KMS-11 (cell line): ENCODE measurements around the gene SRSF3.

Source experiments
- H2AFZ ChIP-seq: fragments of 200-600 bp; sonication (generic); 2 replicates; pipeline ENCODE4 v1.6.1; 2016; ENCODE audit warnings: antibody characterized with exemption, mixed run types, low read depth
- H3K27ac ChIP-seq: fragments of 200-600 bp; sonication (generic); 2 replicates; pipeline ENCODE4 v1.6.1; 2016; ENCODE audit warnings: mild to moderate bottlenecking, mixed run types
- H3K27me3 ChIP-seq: fragments of 200-600 bp; sonication (generic); 2 replicates; pipeline ENCODE4 v1.6.1; 2017; ENCODE audit warnings: mild to moderate bottlenecking, low read depth, mixed run types, moderate library complexity; ENCODE audit not compliant: insufficient read depth
- H3K36me3 ChIP-seq: fragments of 200-600 bp; sonication (generic); 2 replicates; pipeline ENCODE4 v1.6.1; 2017; ENCODE audit warnings: mild to moderate bottlenecking, mixed run types; ENCODE audit not compliant: insufficient read depth
- H3K4me1 ChIP-seq: fragments of 200-600 bp; sonication (generic); 2 replicates; pipeline ENCODE4 v1.6.1; 2016; ENCODE audit warnings: mild to moderate bottlenecking, low read depth, mixed run types; ENCODE audit not compliant: poor library complexity, severe bottlenecking
- H3K4me2 ChIP-seq: fragments of 200-600 bp; sonication (generic); 2 replicates; pipeline ENCODE4 v1.7.0; 2016; ENCODE audit warnings: mild to moderate bottlenecking, mixed run types
- H3K4me3 ChIP-seq: fragments of 200-600 bp; sonication (generic); IDR thresholded peaks from 2 replicates; pipeline ENCODE4 v1.6.1; 2017; ENCODE audit warnings: low read depth, low read length, mixed read lengths; ENCODE audit not compliant: insufficient read depth
- H3K79me2 ChIP-seq: fragments of 200-600 bp; sonication (generic); 2 replicates; pipeline ENCODE4 v1.6.1; 2016; ENCODE audit warnings: low read depth, mixed run types; ENCODE audit not compliant: insufficient read depth
- H3K9ac ChIP-seq: fragments of 200-600 bp; sonication (generic); 2 replicates; pipeline ENCODE4 v1.6.1; 2016; ENCODE audit warnings: mild to moderate bottlenecking, mixed run types
- H4K20me1 ChIP-seq: fragments of 200-600 bp; sonication (generic); 2 replicates; pipeline ENCODE4 v1.6.1; 2016; ENCODE audit warnings: mild to moderate bottlenecking, mixed run types; ENCODE audit not compliant: insufficient read depth
- CTCF ChIP-seq: fragments of 200-600 bp; sonication (generic); conservative IDR thresholded peaks from 2 replicates; pipeline ENCODE4 v1.6.1; 2017; ENCODE audit warnings: low read depth, mild to moderate bottlenecking, antibody characterized with exemption, low read length, moderate library complexity, mixed read lengths

SRSF3 gene

GRCh38 chr6:36556281-36556680 lies 37.9 kb upstream of the SRSF3 start:
- no peak for TF ChIP-seq CTCF
- Histone ChIP-seq H3K4me1 (peaks cover 12% of the 10 kb centered on the region), H3K27ac (no peak overlapping the region), H3K27me3 (no peaks in the 10 kb centered on the region), H3K4me3 (no peak overlapping the region), H3K36me3 (no peaks in the 10 kb centered on the region), H4K20me1 (no peaks in the 10 kb centered on the region), H2AFZ (no peak overlapping the region), H3K79me2 (no peaks in the 10 kb centered on the region), H3K9ac (no peak overlapping the region), H3K4me2 (no peak overlapping the region)

GRCh38 chr6:36559011-36559793 lies 35.0 kb upstream of the SRSF3 start:
- Histone ChIP-seq H3K36me3 (no peaks in the 10 kb centered on the region), H3K4me3 (no peak overlapping the region), H3K4me2 (no peak overlapping the region), H3K9ac (no peak overlapping the region), H3K27me3 (no peaks in the 10 kb centered on the region), H3K4me1 (no peaks in the 10 kb centered on the region), H3K79me2 (no peaks in the 10 kb centered on the region), H2AFZ (no peak overlapping the region), H3K27ac (no peak overlapping the region), H4K20me1 (no peaks in the 10 kb centered on the region)
- TF ChIP-seq CTCF, result no peak

GRCh38 chr6:36560822-36561221 lies 33.3 kb upstream of the SRSF3 start:
- Histone ChIP-seq H4K20me1 (no peaks in the 10 kb centered on the region), H3K27me3 (no peaks in the 10 kb centered on the region), H3K27ac (no peak overlapping the region), H3K4me3 (no peak overlapping the region), H3K36me3 (no peaks in the 10 kb centered on the region), H3K4me1 (no peaks in the 10 kb centered on the region), H3K79me2 (no peaks in the 10 kb centered on the region), H3K4me2 (no peak overlapping the region), H2AFZ (no peak overlapping the region), H3K9ac (no peak overlapping the region)
- no peak for TF ChIP-seq CTCF

GRCh38 chr6:36563237-36563927 lies 30.8 kb upstream of the SRSF3 start:
- no peak overlapping the region for H3K9ac ChIP-seq
- no peaks in the 10 kb centered on the region for H3K4me1 ChIP-seq
- H2AFZ ChIP-seq, result no peak overlapping the region
- H3K36me3 ChIP-seq, result no peaks in the 10 kb centered on the region
- H4K20me1 ChIP-seq, result no peaks in the 10 kb centered on the region
- H3K27ac ChIP-seq, result no peak overlapping the region
- H3K4me2 ChIP-seq, result no peak overlapping the region
- no peaks in the 10 kb centered on the region for H3K79me2 ChIP-seq
- TF ChIP-seq CTCF, result no peak
- no peak overlapping the region for H3K4me3 ChIP-seq
- H3K27me3 ChIP-seq, result no peaks in the 10 kb centered on the region
